ENCODE results near the gene CACNG4. TPM values are rescaled to one million over a fixed set of nuclear protein-coding genes. Genes with fewer than 3 reads are reported as not detected.

The CACNG4 gene
- total and polyA plus RNA-seq, 2 of the 4 experiments (the other 2 are of a cell fraction): under 0.01 to 0.53 TPM

DNA sequence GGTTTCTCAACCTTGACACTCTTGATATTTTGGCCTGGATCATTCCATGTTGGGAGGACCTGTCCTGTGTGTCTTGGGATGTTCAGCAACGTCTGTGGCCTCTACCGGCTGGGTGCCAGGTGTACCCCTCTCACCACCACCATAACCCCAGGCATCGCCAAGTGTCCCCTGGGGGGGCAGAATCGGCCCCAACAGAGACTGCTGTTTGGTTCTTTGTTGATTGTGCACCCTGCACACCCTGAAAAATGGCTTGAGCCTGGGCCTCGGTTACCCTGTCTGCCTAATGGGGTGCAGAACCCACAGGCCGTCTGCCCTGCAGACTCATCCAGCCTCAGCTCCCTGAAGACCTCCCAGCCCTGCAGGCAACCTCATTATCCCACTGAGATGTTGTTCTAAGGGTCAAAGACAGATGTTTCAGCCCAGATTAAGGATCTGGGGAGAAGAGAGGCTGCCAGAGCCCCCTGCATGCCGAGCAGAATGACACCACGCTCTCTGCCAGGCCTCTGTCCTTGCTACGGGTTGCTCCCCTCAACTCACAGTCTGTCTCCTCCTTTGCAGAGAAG, 89.0 kb downstream of the CACNG4 start:
- Histone ChIP-seq H3K18ac (ENCODE audit: low read depth, low read length) (no peak overlapping the region), H2BK5ac (ENCODE audit: low read depth, low read length, poor library complexity, severe bottlenecking) (no peak overlapping the region), H4K8ac (ENCODE audit: low read depth in 2 of 2, low read length in 2 of 2) (no peak overlapping the region), H3K23ac (ENCODE audit: low read depth, low read length) (no peak overlapping the region), H2AFZ (replicated peaks; ENCODE audit: low read length, poor library complexity) (no peak overlapping the region), H3K9me1 (ENCODE audit: insufficient read depth, low read length) (peaks cover 5% of the 10 kb centered on the region), H3K4me3 (ENCODE audit: insufficient read depth, low read depth, low read length) (no peak overlapping the region), H2BK120ac (ENCODE audit: low read depth, low read length) (no peak overlapping the region), H3K4me1 (ENCODE audit: control insufficient read depth, insufficient read depth, low read length) (no peaks in the 10 kb centered on the region), H4K20me1 (ENCODE audit: insufficient read depth, low read length) (0 out of 2 replicates have a peak, but pooled peaks cover 4% of the 10 kb centered on the region), H3K36me3 (ENCODE audit: control insufficient read depth, insufficient read depth, low read length) (no peaks in the 10 kb centered on the region), H2AK5ac (ENCODE audit: low read depth, low read length) (no peak overlapping the region), H3K27me3 (ENCODE audit: control insufficient read depth, insufficient read depth, low read length) (peaks cover 7% of the 10 kb centered on the region), H3K4me2 (ENCODE audit: low read depth, low read length) (no peak overlapping the region), H3K9ac (ENCODE audit: low read depth, low read length) (no peak overlapping the region), H3K56ac (ENCODE audit: extremely low read depth, insufficient read depth, low read length) (no peak overlapping the region), H2BK15ac (ENCODE audit: low read depth, low read length) (no peak overlapping the region), H3K4ac (ENCODE audit: low read depth, low read length) (no peak overlapping the region), H2BK20ac (ENCODE audit: low read depth, low read length) (no peak overlapping the region), H4K91ac (ENCODE audit: insufficient read depth, low read depth, low read length) (no peak overlapping the region), H3K14ac (replicated peaks; ENCODE audit: low read depth, low read length) (no peak overlapping the region), H3K9me3 (ENCODE audit: control insufficient read depth, insufficient read depth, low read length) (peaks cover 11% of the 10 kb centered on the region), H3K27ac (ENCODE audit: insufficient read depth, low read length) (no peak overlapping the region), H2AK9ac (replicated peaks; ENCODE audit: low read depth, low read length, poor library complexity) (peak overlapping the region; percentile 24), H3K79me1 (ENCODE audit: low read depth in 1 of 2, low read length in 2 of 2) (no peaks in the 10 kb centered on the region), H4K5ac (ENCODE audit: low read depth, low read length) (no peak overlapping the region)
- no peak for DNase-seq
- ChIA-PET CTCF (no interaction called here), POLR2A (ENCODE audit: unreplicated experiment) (no interaction called here)
- no CpG with 5 or more reads among the region's 9 CpGs for WGBS, 2 experiments (ENCODE audit: extremely low coverage in 2 of 2, insufficient read length in 1 of 2)
- intact Hi-C loops (cut with micrococcal nuclease) (no loop called here), dilution Hi-C loops (cut with HindIII; ENCODE audit: low sequenced_read_pairs, unreplicated experiment) (no loop called here), in situ Hi-C loops (cut with MboI; ENCODE audit: low sequenced_read_pairs) (no loop called here)
- no peak for TF ChIP-seq MAFK (IDR thresholded peaks at IDR 0.05; ENCODE audit: low read depth, low read length)
- TF ChIP-seq SMC3 (IDR thresholded peaks at IDR 0.05; ENCODE audit: low read depth, low read length): no peak
- no peak for TF ChIP-seq FOS (IDR thresholded peaks at IDR 0.05; ENCODE audit: low read depth, low read length)
- no peak for TF ChIP-seq RAD21 (IDR thresholded peaks at IDR 0.05; ENCODE audit: low read length)
- TF ChIP-seq MAZ (IDR thresholded peaks at IDR 0.05; ENCODE audit: borderline replicate concordance, low read depth, low read length): no peak
- no peak for TF ChIP-seq BHLHE40 (IDR thresholded peaks at IDR 0.05; ENCODE audit: low read depth, low read length)
- TF ChIP-seq MXI1 (IDR thresholded peaks at IDR 0.05; ENCODE audit: borderline replicate concordance, low read depth, low read length): no peak
- TF ChIP-seq USF2 (IDR thresholded peaks at IDR 0.05; ENCODE audit: low read depth, low read length): no peak
- ATAC-seq (ENCODE audit: low read depth): no peak
- no TSS peak for BruUV-seq (replicated peaks)

Measured in IMR-90 (cell line).